T47D (cell line): ENCODE measurements around the gene ZNF444.

Experiments
- DNase-seq, 2 experiments: peaks; one replicate each; pipeline versions ENCODE4 v3.0.0 to v3.0.0-alpha.2; 2011 to 2012; ENCODE audit warnings: low read depth in 1 of 2, low spot score in 1 of 2
- JUND ChIP-seq: IDR thresholded peaks from 2 replicates; pipeline ENCODE4 v1.6.1; 2012; ENCODE audit warnings: low read depth
- in situ Hi-C: cut with HindIII; loops from 2 replicates; pipeline ENCODE4 v1.10.0; 2016; ENCODE audit warnings: low sequenced_read_pairs, low pct_unique_long_range_greater_than_20kb

Gene ZNF444

DNA sequence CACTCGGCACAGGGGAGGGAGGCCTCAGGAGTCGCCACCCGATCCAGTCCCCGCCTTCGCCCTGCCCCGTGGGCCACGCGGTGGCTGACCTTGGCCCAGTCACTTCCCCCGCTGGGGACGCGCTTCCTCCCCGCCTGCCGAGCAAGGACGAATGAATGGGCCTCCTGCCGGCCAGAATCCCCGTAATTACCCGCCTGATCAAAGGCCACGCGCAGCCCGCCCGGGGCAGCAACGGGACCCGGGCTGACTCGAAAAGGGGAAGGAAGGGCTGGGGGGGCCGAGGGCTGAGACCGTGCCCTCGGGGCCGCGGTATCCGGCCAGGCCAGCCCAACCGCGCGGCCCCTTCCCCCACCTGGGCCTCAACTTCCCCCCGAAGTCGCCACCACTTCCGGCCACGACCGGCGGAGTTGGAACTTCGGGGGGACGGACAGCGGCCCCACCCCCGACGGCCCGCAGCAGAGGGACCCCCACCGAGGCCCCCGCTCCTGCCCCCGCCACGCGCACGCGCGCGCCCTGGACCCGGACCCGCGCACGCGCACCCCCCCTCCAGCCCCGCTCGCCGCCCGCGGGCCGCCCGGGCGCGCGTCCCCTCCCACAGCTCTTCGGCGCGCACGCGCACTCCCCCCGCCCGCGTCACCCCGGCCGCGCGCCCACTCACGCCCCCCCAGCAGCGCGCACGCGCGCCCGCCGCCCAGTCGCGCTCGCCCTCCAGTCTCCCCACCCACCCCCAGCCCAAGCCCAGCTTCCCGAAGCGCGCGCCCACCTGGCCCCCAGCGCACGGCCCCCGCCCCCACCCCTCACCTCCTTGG, 20.5 kb upstream of the ZNF444 start:
- no peak for TF ChIP-seq JUND
- in situ Hi-C loops: no loop called here
- peak; percentile 48 to 76 for DNase-seq

DNA sequence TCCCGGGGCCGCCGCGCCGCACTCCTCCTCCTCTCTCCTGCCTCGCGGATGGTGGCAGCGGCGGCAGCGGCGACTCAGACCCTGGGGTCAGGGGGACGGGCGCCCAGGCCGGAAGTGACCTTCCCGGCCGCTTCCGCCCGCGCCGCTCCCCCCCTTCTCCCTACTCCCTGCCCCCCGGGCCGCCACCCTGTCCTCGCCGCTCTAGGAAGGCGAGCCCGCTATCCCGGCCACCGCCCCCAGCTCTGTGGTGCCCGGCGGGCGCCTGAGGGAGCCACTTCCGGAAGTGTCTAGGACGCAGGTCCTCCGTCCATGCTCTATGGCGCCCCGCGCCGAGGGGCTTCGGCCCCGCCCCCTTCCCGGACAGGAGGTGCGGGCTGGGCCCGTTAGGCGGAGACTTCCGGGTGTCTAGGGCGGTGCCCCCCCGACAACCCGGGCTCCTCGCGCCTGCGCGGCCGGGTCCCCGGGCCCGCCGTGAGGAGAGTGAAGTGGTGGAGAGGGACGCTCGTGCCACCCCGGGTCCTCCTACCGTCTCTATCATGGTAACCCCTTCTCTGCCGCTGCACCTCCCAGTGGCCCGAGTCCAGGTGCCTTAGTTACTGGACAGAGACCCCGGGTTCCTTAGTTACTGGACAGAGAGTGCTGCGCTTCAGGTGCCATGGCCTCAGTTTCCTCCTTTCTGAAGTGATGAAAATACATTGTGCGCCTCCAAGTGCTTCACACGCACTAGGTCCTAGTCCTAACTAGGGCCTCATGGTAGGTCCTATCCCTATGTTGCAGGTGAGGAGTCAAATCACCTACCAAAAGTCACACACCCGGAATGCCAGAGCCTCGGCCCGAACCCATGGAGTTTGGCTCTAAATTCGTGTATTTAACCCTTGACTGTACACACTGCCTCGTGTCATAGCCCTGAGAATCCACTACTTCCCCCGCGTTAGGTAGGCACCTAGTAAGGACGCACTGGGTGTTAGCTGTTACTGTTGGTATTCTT, 19.6 kb upstream of the ZNF444 start, which contains the start of gene ZNF787:
ZNF787 (minus strand) TSS at position 116 of the 988 bp plus-strand sequence. CDS start 18,078 bp downstream, outside the sequence.
- in situ Hi-C loops: no loop called here
- no peak for TF ChIP-seq JUND
- peak; percentile 81 to 97 for DNase-seq

DNA sequence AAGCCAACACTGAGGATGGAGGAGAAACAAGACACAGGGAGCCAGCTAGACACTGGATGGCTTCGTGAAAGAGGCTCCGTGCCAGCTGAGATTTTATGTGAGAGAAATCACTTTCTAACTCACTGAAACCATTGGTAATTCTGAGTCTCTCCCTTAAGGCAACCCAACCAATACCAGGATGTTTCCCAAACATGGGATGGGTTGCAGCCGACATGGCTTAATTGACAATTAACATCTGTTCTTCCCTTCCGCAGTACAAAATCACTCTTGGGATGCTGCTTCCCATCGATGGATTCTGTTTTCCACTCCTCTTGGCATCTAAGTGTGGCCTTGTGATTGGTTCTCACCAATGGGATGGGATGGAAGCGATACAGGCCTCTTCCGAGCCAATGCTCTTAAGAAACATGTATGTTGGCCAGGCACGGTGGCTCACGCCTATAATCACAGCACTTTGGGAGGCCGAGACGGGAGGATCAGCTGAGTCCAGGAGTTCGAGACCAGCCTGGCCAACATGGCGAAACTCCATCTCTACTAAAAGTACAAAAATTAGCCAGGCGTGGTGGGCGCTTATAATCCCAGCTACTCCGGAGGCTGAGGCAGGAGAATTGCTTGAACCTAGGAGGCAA, 17.7 kb upstream of the ZNF444 start:
- in situ Hi-C loops: no loop called here
- DNase-seq: no peak
- no peak for TF ChIP-seq JUND

DNA sequence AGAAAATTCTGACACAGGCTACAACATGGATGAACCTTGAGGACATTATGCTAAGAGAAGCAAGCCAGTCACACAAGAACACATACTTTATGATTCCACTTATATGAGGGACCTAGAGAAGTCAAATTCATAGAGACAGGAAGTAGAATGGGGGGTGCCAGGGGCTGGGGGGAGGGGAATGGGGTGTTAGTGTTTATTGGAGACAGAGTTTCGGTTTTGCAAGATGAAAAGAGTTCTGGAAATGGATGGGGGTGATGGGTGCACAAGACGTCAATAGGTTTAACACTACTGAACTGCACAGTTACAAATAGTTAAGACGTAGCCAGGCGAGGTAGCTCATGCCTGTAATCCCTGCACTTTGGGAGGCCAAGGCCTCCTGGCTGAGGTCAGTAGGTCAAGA, 16.5 kb upstream of the ZNF444 start:
- in situ Hi-C loops: no loop called here
- DNase-seq: no peak
- TF ChIP-seq JUND: no peak

DNA sequence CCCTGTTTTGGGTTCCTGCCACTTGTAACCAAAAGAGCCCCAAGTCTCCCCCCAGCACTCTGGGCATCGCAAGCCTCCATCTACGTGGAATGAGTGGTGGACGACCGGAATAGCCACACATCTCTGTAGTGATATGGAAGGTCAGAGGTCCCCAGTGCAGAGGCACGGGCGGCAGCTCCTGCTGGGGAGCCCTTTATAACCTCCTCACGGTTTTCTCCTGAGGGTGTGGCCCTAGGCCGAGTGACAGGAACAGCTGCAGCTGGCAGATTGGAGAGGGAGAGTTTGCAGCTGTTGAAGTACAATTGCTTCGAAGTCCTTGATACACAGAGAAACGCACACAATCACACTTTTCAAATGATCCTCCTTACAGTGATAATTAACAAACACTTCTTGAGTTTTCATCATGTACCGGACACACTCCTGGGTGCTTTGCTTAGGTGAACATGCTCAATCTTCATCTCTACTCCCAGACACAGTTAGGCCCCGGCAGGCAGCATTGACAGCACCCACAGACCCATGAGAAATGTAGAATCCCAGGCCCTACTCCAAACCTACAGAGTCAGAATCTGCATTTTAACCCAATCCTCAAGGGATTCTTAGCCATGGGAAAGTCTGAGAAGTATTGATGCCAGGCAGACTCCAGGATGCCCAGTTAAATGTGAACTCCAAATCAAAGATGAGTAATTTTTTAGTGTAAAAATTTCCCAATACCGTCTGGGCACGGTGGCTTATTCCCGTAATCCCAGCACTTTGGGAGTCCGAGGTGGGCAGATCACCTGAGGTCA, 15.1 kb upstream of the ZNF444 start:
- DNase-seq: no peak
- TF ChIP-seq JUND: no peak
- in situ Hi-C loops: no loop called here

DNA sequence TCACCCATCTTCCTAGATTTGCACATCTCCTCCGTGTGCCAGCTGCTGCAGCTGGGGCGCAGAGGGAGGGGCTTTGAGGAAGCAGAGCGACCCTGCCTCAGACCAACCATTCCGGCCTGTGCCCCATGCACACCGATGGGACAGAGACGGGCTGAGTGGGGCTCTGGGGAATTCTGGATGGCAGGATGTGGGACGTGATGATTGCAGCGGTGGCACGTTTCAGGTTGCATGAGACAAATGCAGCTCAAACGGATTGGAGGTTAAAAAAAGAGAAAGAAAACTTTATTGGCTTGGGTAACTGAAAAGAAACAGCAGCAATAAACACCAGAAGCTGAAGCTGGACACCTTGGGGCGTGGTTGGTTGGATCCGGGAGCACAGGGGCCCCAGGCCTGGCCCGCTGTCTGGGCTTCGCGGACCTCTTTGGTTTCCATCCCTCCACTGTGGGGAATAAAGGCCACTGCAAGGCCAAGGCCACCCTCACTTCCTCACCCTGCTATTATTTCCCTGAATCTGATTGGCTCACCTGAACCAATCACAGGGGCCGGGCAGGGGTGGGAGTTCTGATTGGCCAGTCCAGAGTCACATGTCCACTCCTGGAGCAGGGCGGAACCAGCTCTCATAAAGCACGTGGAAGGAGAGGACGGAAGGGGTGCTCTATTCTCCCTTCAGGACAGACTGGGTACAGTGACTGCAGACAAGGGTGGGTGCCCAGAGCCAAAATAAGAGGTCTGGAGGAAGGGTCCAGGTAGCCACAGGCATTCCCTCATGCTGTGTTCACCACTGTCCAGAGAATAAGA, 13.9 kb upstream of the ZNF444 start:
- in situ Hi-C loops: no loop called here
- no peak for DNase-seq
- no peak for TF ChIP-seq JUND

DNA sequence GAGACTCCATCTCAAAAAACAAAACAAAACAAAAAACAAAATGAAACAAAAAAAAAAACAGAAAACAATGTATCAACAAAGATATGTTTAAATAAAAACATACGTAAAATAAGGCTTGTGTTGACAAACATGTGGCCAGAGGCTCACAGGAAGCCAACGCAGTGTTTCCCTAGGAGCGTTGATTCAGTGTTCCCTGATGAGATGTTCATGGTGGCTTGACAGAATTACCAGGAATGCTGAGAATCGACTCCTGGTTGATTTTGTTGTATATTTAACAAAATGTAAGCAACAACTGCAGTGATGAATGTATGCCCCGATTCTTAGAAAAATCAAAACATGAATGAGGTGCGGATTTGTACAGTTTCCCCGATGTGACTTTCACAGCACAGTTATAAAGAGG, 11.1 kb upstream of the ZNF444 start:
- TF ChIP-seq JUND: no peak
- DNase-seq: no peak
- in situ Hi-C loops: no loop called here

DNA sequence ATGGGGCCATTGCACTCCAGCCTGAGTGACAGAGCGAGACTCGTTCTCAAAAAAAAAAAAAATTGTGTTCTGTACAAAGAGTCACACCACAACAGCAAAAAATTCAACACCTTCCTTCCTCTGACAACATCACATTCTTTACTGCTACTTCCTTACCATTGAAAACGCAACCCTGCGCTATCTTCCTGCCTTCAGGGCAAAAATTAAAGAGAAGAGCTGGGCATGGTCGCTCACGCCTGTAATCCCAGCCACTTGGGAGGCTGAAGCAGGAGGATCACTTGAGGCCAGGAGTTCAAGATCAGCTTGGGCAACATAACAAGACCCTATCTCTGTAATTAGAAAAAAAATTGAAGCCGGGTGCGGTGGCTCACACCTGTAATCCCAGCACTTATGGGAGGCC, 9.4 kb upstream of the ZNF444 start:
- no peak for TF ChIP-seq JUND
- no peak for DNase-seq
- in situ Hi-C loops: no loop called here

DNA sequence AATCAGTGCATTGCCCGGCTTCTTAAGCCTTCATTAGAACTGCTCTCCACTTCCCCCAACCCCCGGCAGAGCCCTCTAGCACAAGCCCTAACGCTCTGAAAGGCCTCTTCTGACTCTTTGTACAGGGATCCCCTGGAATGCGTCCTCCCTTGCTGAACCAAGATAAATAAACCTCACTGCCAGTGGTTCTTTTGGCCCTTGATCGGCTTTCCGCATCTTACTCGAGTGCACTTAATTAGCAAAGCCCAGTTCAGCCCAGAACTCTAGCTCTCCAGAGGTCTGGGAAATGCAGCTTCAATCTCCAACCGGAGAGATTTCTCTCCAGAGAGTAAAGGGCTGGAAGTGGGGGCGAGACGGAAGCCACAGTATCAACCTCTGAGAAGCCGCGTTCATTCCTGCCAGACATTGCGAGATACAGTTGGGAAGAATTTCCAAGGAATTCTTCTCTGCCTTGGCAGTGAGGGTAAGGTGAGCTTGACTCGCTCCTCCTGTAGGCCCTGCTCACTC, 8.7 kb upstream of the ZNF444 start:
- peak in 1 of 2 experiments; percentile 71 for DNase-seq
- in situ Hi-C loops: no loop called here
- TF ChIP-seq JUND: no peak

DNA sequence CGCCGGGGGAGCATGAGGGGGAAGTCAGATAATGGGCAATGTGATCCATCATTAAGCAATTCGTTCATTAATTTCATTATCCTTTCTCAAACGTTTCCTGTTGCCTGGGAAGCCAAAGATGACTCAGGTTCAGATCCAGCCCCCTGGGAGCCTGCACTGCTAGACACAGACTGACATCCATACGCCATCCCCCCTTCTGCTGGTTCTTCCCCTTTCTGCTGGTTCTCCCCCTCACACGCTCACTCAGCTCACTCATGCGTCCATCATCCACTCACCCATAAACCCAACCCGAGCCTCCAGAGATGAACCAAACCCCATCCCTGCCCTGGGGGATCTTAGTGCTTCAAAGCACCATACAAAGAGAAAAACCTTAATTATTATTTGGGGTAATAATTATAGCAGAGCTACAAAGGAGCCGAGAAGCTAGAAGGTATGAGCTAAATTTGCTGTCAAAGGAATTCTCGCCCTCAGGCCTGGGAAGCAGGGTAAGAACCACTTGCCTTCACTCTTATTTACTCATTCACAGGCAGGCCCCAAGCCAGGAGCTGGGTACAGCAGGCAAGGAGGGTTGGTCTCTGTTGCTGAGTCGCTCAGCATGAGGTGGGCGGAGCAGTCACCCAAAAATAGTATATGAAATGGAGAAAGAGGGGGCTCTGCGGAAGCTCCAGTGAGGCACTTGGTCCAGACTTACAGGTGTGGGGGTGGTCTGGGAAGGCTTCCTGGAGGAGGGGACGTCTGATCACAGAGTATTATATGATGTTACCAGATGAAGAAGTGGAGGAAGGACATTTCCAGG, 7.0 kb upstream of the ZNF444 start:
- in situ Hi-C loops: no loop called here
- DNase-seq: peak in 1 of 2 experiments; percentile 91
- TF ChIP-seq JUND: no peak
